Duodenal mucosa (tissue), 2 donors: Measurements from ENCODE around the gene SQSTM1.
"Not testable (repeated sequence)": the region's sequence is repeated elsewhere in the genome, so short reads cannot be mapped to it uniquely, and the experiment has no call there.

Experiments used
- H3K27ac ChIP-seq: one replicate; pipeline ENCODE4 v1.7.0; 2013; ENCODE audit warnings: low read depth, low read length
- H3K27me3 ChIP-seq, 2 donors: one replicate each; pipeline ENCODE4 v1.7.0; 2013; ENCODE audit warnings: low read length in 2 of 2, control low read depth in 1 of 2; ENCODE audit not compliant: insufficient read depth in 2 of 2, control insufficient read depth in 1 of 2
- H3K36me3 ChIP-seq, 2 donors: one replicate each; pipeline ENCODE4 v1.7.0; 2013; ENCODE audit warnings: low read length in 2 of 2, control low read depth in 1 of 2; ENCODE audit not compliant: insufficient read depth in 2 of 2, control insufficient read depth in 1 of 2
- H3K4me1 ChIP-seq, 2 donors: one replicate each; pipeline ENCODE4 v1.7.0; 2013; ENCODE audit warnings: low read length in 2 of 2, control low read depth in 1 of 2; ENCODE audit not compliant: insufficient read depth in 2 of 2, control insufficient read depth in 1 of 2
- H3K4me3 ChIP-seq, 2 donors: one replicate each; pipeline ENCODE4 v1.7.0; 2013; ENCODE audit warnings: low read length in 2 of 2, low read depth in 1 of 2
- H3K9ac ChIP-seq, 2 donors: one replicate each; pipeline ENCODE4 v1.7.0; 2013; ENCODE audit warnings: low read length in 2 of 2, low read depth in 1 of 2
- H3K9me3 ChIP-seq, 2 donors: one replicate each; pipeline ENCODE4 v1.7.0; 2013; ENCODE audit warnings: low read length in 2 of 2, control low read depth in 1 of 2; ENCODE audit not compliant: control insufficient read depth in 1 of 2

Gene SQSTM1

DNA sequence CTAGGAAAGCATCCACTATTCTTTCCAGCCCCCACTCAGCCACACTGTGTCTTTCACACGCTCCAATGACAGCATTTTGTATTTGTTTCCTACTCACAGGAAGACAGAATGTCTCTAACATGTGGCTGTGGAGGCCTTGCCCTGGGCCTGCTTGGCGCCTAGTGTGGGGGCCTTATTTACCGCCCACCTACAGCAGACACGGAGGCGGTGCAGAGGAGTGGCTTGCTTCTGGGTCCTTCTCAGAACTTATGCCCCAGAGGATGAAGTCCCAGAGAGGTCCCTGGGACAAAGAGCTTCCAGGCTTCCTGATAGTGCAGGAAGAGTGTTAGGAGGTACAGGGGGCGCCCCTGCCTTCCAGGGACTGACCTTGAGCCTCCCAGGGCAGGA, 46.4 kb downstream of the SQSTM1 start:
- Histone ChIP-seq H3K9me3 (peaks cover 3 to 6% of the 10 kb centered on the region in 2 donors), H3K4me1 (no peaks in the 10 kb centered on the region), H3K27me3 (no peaks in the 10 kb centered on the region), H3K9ac (no peak overlapping the region), H3K4me3 (no peak overlapping the region), H3K36me3 (peaks cover 38 to 83% of the 10 kb centered on the region in 2 donors), H3K27ac (no peak overlapping the region)

DNA sequence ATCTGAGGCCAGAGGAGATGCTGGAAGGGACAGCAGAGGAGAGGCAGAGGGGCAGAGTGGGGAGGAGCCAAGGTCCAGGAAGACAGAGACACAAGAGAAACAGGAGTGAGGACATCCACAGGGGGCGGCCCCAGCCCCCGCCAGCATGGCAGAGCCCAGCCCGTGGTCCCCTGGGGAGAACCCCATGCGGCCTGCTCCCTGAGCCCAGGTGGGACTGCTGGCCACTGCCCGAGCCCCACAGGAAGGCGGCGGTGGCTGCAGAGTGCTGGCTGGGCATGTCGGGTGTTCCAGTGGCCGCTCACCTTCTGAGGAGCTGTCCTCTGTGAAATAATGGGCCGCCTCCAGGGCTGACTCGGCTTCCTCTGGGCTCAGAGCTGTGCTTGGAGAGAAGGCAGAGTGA, 46.8 kb downstream of the SQSTM1 start:
- Histone ChIP-seq H3K4me3 (no peak overlapping the region), H3K9ac (no peak overlapping the region), H3K27ac (no peak overlapping the region), H3K27me3 (no peaks in the 10 kb centered on the region), H3K9me3 (peaks cover 0 to 2% of the 10 kb centered on the region in 2 donors), H3K4me1 (no peaks in the 10 kb centered on the region), H3K36me3 (peaks cover 38 to 83% of the 10 kb centered on the region in 2 donors)

DNA sequence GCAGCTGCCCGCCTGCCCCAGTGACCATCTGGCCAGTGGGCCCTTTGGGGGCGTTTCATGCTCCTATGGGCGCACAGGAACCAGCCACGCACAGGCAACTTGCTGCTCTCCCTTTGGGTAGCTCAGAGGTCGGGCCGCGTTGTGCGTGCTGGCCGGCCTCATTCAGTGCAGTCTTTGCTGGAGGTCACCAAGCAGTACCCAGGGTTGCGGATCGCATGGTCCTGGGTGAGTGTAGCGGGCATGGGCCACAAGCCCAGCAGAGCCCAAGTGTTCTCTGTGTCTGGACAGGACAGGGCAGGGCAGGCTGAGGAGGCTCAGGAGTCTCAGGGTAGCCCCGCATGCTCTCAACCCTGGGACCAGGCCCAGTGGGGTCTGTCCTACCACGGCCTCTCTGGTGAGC, 47.8 kb downstream of the SQSTM1 start:
- H3K9me3 ChIP-seq, result no peaks in the 10 kb centered on the region
- peaks cover 37 to 83% of the 10 kb centered on the region in 2 donors for H3K36me3 ChIP-seq
- H3K9ac ChIP-seq, result no peak overlapping the region
- H3K27me3 ChIP-seq, result no peaks in the 10 kb centered on the region
- no peak overlapping the region for H3K27ac ChIP-seq
- no peaks in the 10 kb centered on the region for H3K4me1 ChIP-seq
- H3K4me3 ChIP-seq, result no peak overlapping the region

DNA sequence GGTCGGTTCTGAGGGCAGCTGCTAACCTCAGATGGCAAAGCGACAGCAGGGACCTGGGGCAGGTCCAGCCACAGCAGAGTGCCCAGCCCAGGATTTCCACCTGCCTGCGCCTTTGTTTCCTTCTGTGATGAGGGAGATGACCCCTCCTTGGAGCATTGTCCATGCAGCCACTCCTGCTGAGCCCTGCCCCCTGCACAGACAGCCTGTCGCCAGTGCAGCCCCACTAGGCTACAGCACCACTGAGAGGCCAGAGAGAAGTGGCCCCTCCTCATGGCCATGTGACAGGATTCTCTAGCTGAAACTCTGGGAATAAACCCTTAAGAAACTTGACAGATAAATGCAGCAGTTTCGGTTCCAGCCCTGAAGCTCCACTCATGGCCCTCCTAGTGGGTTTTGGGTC, 48.4 kb downstream of the SQSTM1 start:
- H3K9me3 ChIP-seq, result no peaks in the 10 kb centered on the region
- H3K9ac ChIP-seq, result no peak overlapping the region
- H3K36me3 ChIP-seq, result peaks cover 37 to 83% of the 10 kb centered on the region in 2 donors

DNA sequence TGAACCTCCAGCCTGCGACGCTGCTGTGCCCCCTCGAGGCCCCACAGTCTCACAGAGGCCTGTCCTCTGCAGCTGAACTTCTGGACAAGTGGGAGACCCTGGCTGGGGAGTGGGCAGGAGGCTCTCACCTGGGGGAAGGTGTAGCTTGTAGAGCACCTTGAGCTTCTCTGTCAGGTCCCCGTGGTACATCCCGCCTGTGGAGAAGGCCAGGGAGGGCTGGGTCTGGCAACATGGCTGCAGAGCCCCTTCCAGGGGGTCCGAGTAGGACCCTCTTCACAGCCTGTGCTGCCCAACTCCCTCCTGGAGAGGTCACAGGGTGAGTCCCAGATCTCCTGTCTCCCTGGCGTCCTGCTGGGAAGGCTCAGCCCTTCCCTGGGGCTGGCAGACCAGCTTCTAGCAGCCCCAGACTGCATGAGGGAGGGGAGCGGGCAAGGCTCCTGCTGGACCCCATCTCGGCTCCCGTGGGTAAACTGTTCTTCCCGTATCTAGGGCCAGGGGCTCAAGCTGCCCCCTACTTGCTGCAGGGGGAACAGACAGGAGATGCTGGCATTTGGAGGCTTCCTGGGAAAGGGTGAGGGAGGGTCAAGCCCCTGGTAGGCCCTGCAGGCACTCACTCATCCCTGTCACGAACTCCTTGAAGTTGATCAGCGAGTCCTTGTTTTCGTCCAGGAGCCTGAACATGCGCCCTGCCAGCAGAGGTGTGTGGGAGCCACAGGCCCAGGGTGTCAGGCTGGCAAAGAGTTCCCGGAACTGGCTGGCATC, 49.1 kb downstream of the SQSTM1 start:
- H3K4me1 ChIP-seq, result no peaks in the 10 kb centered on the region
- no peaks in the 10 kb centered on the region for H3K27me3 ChIP-seq
- H3K36me3 ChIP-seq, result peaks cover 41 to 85% of the 10 kb centered on the region in 2 donors
- H3K27ac ChIP-seq, result no peak overlapping the region
- no peak overlapping the region for H3K4me3 ChIP-seq
- no peak overlapping the region for H3K9ac ChIP-seq
- no peaks in the 10 kb centered on the region for H3K9me3 ChIP-seq

More for the DNA sequence above, 48.4 kb downstream of the SQSTM1 start:
- Histone ChIP-seq H3K27me3 (no peaks in the 10 kb centered on the region), H3K27ac (no peak overlapping the region), H3K4me1 (no peaks in the 10 kb centered on the region), H3K4me3 (no peak overlapping the region)

DNA sequence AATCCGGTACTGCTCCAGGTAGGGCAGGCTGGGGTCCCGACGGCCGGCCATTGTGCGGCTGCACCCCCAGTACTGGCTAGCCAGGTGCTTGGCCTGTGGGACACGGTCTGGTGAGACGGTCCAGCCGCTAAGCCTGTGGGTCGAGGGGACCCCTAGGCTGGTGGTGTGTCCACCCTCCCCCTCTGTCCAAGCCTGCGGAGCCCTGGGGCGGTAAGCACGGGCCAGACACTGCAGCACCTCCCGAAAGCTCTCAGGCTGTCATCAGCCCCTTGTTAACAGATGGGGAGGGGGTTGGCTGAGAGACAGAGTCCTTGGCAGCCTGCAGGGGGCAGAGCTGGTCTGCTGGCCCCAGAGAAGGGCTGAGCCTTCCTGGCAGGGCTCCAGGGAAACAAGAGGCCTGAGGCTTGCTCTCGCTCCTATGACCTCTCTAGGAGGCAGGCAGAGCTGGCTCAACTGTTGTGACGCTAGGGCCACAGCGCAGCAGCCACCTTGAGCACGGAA, 49.7 kb downstream of the SQSTM1 start:
- Histone ChIP-seq H3K4me3 (no peak overlapping the region), H3K27ac (no peak overlapping the region), H3K9me3 (no peaks in the 10 kb centered on the region), H3K36me3 (peaks cover 44 to 85% of the 10 kb centered on the region in 2 donors), H3K4me1 (no peaks in the 10 kb centered on the region), H3K9ac (no peak overlapping the region), H3K27me3 (no peaks in the 10 kb centered on the region)

DNA sequence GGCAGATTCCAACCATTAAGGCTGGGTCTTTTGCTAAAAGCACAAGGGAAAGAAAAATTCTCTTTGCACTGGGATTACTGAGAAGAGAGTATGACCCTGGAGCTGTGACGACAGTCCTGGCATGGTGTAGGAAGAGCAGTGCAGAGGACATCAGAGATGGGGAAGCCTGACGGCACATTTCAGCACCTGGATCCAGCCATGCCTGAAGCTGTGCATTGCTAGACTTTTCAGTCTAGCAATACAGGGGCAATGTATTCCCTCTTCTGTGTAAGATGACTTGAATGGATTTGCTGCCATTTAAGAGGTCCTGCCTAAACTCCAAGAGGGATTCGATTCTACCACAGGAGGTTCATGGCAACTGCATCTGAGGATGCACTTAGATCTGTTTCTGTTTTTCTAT, 50.2 kb downstream of the SQSTM1 start:
- H3K9me3 ChIP-seq, result no peaks in the 10 kb centered on the region
- no peaks in the 10 kb centered on the region for H3K4me1 ChIP-seq
- H3K27me3 ChIP-seq, result no peaks in the 10 kb centered on the region
- no peak overlapping the region for H3K27ac ChIP-seq
- peaks cover 47 to 87% of the 10 kb centered on the region in 2 donors for H3K36me3 ChIP-seq
- no peak overlapping the region for H3K4me3 ChIP-seq
- H3K9ac ChIP-seq, result no peak overlapping the region

DNA sequence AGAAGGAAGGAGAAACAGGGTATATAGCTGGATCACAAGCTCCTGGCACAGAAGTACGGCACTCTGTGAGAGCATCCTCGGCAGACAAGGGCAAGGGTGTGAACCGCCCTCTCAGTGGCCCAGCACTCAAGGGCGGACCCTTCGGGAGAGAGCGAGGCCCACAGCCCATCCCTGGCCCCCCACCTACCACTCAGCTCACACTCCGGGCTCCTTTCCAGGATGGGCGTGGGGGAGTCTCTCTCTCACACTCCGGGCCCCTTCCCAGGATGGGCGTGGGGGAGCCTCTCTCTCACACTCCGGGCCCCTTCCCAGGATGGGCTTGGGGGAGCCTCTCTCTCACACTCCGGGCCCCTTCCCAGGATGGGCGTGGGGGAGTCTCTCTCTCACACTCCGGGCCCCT, 50.8 kb downstream of the SQSTM1 start:
- not testable (repeated sequence) for H3K9me3 ChIP-seq, H3K27ac ChIP-seq, H3K9ac ChIP-seq, H3K27me3 ChIP-seq, H3K4me1 ChIP-seq, H3K4me3 ChIP-seq
- H3K36me3 ChIP-seq, result peaks cover 52 to 87% of the 10 kb centered on the region in 2 donors

DNA sequence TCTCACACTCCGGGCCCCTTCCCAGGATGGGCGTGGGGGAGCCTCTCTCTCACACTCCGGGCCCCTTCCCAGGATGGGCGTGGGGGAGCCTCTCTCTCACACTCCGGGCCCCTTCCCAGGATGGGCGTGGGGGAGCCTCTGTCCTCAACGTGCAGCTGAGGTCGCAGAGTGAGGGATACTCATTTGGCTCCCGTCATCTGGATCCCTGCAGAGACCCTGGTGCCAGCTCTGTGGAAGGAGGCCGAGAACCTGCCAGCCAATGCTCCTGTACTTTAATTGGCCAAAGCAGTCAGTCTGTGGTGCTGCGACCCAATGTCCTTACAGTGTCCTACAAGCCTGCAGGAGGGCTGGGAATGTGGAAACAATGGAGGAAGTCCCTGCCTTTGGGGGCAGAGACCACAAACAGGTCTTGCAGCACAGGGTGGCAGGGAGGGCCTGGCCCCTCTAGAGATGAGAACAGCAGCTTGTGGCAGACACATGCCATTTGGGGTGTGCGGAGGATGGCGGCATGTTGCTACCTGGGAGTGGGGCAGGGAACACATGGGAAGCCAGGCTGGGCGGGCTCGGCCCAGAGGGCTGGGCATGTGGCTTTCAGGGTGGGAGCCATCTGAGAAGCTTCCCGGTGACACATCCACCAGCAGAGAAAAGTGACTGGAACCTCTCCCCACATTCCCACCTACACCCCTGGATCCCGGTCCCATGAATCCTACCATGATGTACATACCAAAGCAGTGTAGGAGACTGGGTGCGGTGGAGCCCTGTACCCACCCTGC, 51.5 kb downstream of the SQSTM1 start:
- Histone ChIP-seq H3K27ac (no peak overlapping the region), H3K9ac (no peak overlapping the region), H3K9me3 (no peaks in the 10 kb centered on the region), H3K4me3 (no peak overlapping the region), H3K27me3 (no peaks in the 10 kb centered on the region), H3K36me3 (peaks cover 52 to 83% of the 10 kb centered on the region in 2 donors), H3K4me1 (no peaks in the 10 kb centered on the region)

DNA sequence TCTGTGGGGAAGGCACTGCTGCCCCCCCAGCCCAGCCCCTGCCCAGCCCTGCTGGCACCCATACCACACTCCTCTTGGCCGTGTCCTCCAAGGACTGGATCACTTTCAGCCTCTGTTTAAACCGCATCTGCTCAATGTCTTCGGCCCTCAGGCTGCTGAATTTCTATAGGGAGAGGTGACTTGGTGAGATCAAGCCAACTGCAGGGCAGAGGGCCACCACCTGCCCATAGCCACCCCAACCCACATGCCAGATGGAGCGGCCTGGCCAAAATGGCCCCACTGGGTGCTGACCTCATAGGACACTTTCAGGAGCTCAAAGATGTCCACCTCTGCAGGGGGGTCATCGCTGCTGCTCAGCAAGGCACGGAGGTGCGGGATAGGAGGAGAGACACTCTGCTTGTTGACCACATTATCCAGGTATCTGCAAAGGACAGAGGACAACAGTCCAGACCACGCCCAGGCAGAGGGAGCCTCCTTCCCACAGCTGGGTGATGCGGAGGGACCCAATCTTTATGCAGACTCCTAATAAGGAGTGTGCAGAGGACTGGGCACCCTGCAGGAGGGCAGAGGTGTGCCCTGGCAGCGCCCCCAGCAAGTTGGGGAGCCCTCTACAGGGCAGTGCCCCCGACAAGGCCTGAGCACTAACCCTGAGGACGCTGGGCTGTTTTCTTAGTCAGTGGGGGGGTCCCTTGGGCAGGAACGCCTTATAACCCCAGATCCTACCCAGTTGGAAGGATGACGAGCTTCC, 52.3 kb downstream of the SQSTM1 start:
- Histone ChIP-seq H3K9me3 (no peaks in the 10 kb centered on the region), H3K4me3 (no peak overlapping the region), H3K27me3 (no peaks in the 10 kb centered on the region), H3K9ac (no peak overlapping the region), H3K27ac (no peak overlapping the region), H3K4me1 (no peaks in the 10 kb centered on the region), H3K36me3 (peaks cover 56 to 85% of the 10 kb centered on the region in 2 donors)
